CD4-positive, alpha-beta T cell treated with Interleukin-12 subunit alpha and Interleukin-12 subunit beta, for 1 hour (primary cell): ENCODE data around the gene TSC1.

ENCODE experiments used
- DNase-seq: peaks from one replicate; pipeline ENCODE4 v3.0.0-alpha.2; 2020

Gene TSC1

GRCh38 chr9:132944294-132945185 lies at the start of gene TSC1:
TSS of gene TSC1 (minus strand) at chr9:132944616. CDS start at chr9:132928872, 15,744 bp downstream.
- peak; percentile 98 for DNase-seq

GRCh38 chr9:132993511-132993939 lies 49.1 kb upstream of the TSC1 start:
- no peak for DNase-seq

GRCh38 chr9:132991351-132992300 lies 47.2 kb upstream of the TSC1 start:
- no peak for DNase-seq

GRCh38 chr9:132990781-132991180 lies 46.4 kb upstream of the TSC1 start:
- no peak for DNase-seq

GRCh38 chr9:132989998-132990557 lies 45.7 kb upstream of the TSC1 start:
- peak; percentile 5 for DNase-seq

GRCh38 chr9:132989414-132989996 lies 45.1 kb upstream of the TSC1 start:
- DNase-seq, result no peak

- no peak for DNase-seq
Measured at GRCh38 chr9:132989014-132989310, 44.5 kb upstream of the TSC1 start.

GRCh38 chr9:132988244-132989013 lies 44.0 kb upstream of the TSC1 start:
- no peak for DNase-seq

- DNase-seq, result no peak
Measured at GRCh38 chr9:132986640-132987620, 42.5 kb upstream of the TSC1 start.

GRCh38 chr9:132986114-132986513 lies 41.7 kb upstream of the TSC1 start:
- no peak for DNase-seq

GRCh38 chr9:132985489-132985888 lies 41.1 kb upstream of the TSC1 start:
- no peak for DNase-seq

- no peak for DNase-seq
Measured at GRCh38 chr9:132985071-132985350, 40.6 kb upstream of the TSC1 start.

GRCh38 chr9:132984202-132985070 lies 40.0 kb upstream of the TSC1 start:
- DNase-seq, result no peak

GRCh38 chr9:132983491-132984201 lies 39.2 kb upstream of the TSC1 start:
- DNase-seq, result no peak

GRCh38 chr9:132982458-132982857 lies 38.0 kb upstream of the TSC1 start:
- DNase-seq, result no peak

- no peak for DNase-seq
Measured at GRCh38 chr9:132980157-132980556, 35.7 kb upstream of the TSC1 start.

- no peak for DNase-seq
Measured at GRCh38 chr9:132978451-132979131, 34.2 kb upstream of the TSC1 start, which contains the start of gene GFI1B. TSS of gene GFI1B (plus strand) at chr9:132978694. CDS start at chr9:132986679, 7,985 bp downstream.

GRCh38 chr9:132978112-132978450 lies 33.7 kb upstream of the TSC1 start:
- DNase-seq, result no peak

GRCh38 chr9:132976571-132976970 lies 32.2 kb upstream of the TSC1 start:
- no peak for DNase-seq
